ENCODE results near the gene DUSP28. TPM values are rescaled to one million over a fixed set of nuclear protein-coding genes. Genes with fewer than 3 reads are reported as not detected.
A peak's percentile ranks its signal among the peaks of the same experiment; 100 is the strongest.

The DUSP28 gene
- total and polyA plus RNA-seq, 2 of the 13 experiments (the other 11 are each of a cell fraction or from before 2014, with no cell fraction given): 5.2 to 8.6 TPM

- TF ChIP-seq UBTF (CRISPR knock-in tag; IDR thresholded peaks at IDR 0.05): no peak
- TF ChIP-seq ZNF879 (CRISPR knock-in tag; IDR thresholded peaks at IDR 0.05): no peak
- TF ChIP-seq SIX4 (CRISPR knock-in tag; IDR thresholded peaks at IDR 0.05): peak; percentile 33; the same call in 1 of the 2 replicates
- TF ChIP-seq CREBL2 (CRISPR knock-in tag; IDR thresholded peaks at IDR 0.05; ENCODE audit: borderline replicate concordance): no peak
- TF ChIP-seq CSRNP1 (CRISPR knock-in tag; IDR thresholded peaks at IDR 0.05): 0 out of 2 replicates have a peak, but pooled peaks have one; percentile 36
- TF ChIP-seq CEBPZ (IDR thresholded peaks at IDR 0.05; ENCODE audit: low read length): no peak
- TF ChIP-seq NFAT5 (CRISPR knock-in tag; IDR thresholded peaks at IDR 0.05): no peak
- no peak for TF ChIP-seq ATF6 (CRISPR knock-in tag; conservative IDR thresholded peaks at IDR 0.05)
- no peak for TF ChIP-seq PRMT3 (CRISPR knock-in tag; IDR thresholded peaks at IDR 0.05; ENCODE audit: borderline replicate concordance, low read depth)
- TF ChIP-seq SMAD1 (CRISPR knock-in tag; IDR thresholded peaks at IDR 0.05; ENCODE audit: borderline replicate concordance, low read depth): no peak
- no peak for TF ChIP-seq NCOA2 (CRISPR knock-in tag; IDR thresholded peaks at IDR 0.05)
These were observed 24.4 kb downstream of the DUSP28 start (continued) for GRCh38 chr2:240584486-240585031.
